ENCODE results near the gene GPC5.

- TF ChIP-seq CTCF (conservative IDR thresholded peaks at IDR 0.05; ENCODE audit: low read depth, low read length): no peak
- TF ChIP-seq EZH2 (IDR thresholded peaks at IDR 0.05; ENCODE audit: borderline replicate concordance, low read depth, low read length, poor library complexity, severe bottlenecking): no peak
Observed at GRCh38 chr13:92312823-92313222, 914.4 kb downstream of the GPC5 start.

Data from A673 (cell line).